ENCODE measurements around the gene SLC45A3.
A peak's percentile ranks its signal among the peaks of the same experiment; 100 is the strongest.

Gene SLC45A3

GRCh38 chr1:205633421-205633976, 46.8 kb downstream of the SLC45A3 start:
- no peak for DNase-seq

- no peak for DNase-seq
Measured at GRCh38 chr1:205632669-205633169, 47.6 kb downstream of the SLC45A3 start.

- peak; percentile 91 for DNase-seq
Measured at GRCh38 chr1:205631768-205632668, 48.3 kb downstream of the SLC45A3 start, which contains the start of gene ELK4. Gene ELK4, minus strand, starts transcription at chr1:205632011. Its CDS starts 8,129 bp downstream, at chr1:205623882.

GRCh38 chr1:205631010-205631767, 49.1 kb downstream of the SLC45A3 start:
- peak; percentile 66 for DNase-seq

- DNase-seq = no peak
Measured at GRCh38 chr1:205630651-205631009, 49.7 kb downstream of the SLC45A3 start.

- no peak for DNase-seq
Measured at GRCh38 chr1:205630241-205630640, 50.1 kb downstream of the SLC45A3 start.

GRCh38 chr1:205629751-205630150, 50.6 kb downstream of the SLC45A3 start:
- no peak for DNase-seq

- DNase-seq = no peak
Measured at GRCh38 chr1:205627956-205628355, 52.4 kb downstream of the SLC45A3 start.

GRCh38 chr1:205626216-205626615, 54.1 kb downstream of the SLC45A3 start:
- no peak for DNase-seq

GRCh38 chr1:205623646-205624045, 56.7 kb downstream of the SLC45A3 start:
- DNase-seq = no peak

- no peak for DNase-seq
Measured at GRCh38 chr1:205620269-205620668, 60.0 kb downstream of the SLC45A3 start.

GRCh38 chr1:205619376-205619775, 60.9 kb downstream of the SLC45A3 start:
- no peak for DNase-seq

GRCh38 chr1:205616563-205617293, 63.6 kb downstream of the SLC45A3 start:
- DNase-seq = no peak

GRCh38 chr1:205615789-205616188, 64.5 kb downstream of the SLC45A3 start:
- no peak for DNase-seq

GRCh38 chr1:205613854-205614412, 66.4 kb downstream of the SLC45A3 start:
- no peak for DNase-seq

- no peak for DNase-seq
Measured at GRCh38 chr1:205612556-205612955, 67.8 kb downstream of the SLC45A3 start.

- no peak for DNase-seq
Measured at GRCh38 chr1:205612104-205612503, 68.2 kb downstream of the SLC45A3 start.

GRCh38 chr1:205610901-205611466, 69.3 kb downstream of the SLC45A3 start:
- DNase-seq = no peak

GRCh38 chr1:205610036-205610435, 70.3 kb downstream of the SLC45A3 start:
- DNase-seq = no peak

Measured in SHP77 treated with DMSO at 0.1 percent for 48 hours (cell line).